Immature natural killer cell (primary cell): ENCODE measurements around the gene OR8B12. TPM values are rescaled to one million over a fixed set of nuclear protein-coding genes. Genes with fewer than 3 reads are reported as not detected.
"Not testable (repeated sequence)": the region's sequence is repeated elsewhere in the genome, so short reads cannot be mapped to it uniquely, and the experiment has no call there.

Experiments
- DNase-seq, 3 donors: peaks; one replicate each; pipeline ENCODE4 v3.0.0; 2022; ENCODE audit warnings: mixed read lengths in 1 of 3
- H3K27ac Mint-ChIP-seq, 6 donors: one replicate each; pipeline ENCODE4 v1.8.0; 2020; ENCODE audit warnings: mixed read lengths in 6 of 6, mild to moderate bottlenecking in 5 of 6, inconsistent platforms in 4 of 6, moderate library complexity in 3 of 6
- H3K27me3 Mint-ChIP-seq, 3 donors: one replicate each; pipeline ENCODE4 v1.8.0; 2020 to 2021; ENCODE audit warnings: low read depth in 3 of 3, mild to moderate bottlenecking in 3 of 3, mixed read lengths in 3 of 3, moderate library complexity in 3 of 3, inconsistent platforms in 1 of 3
- H3K36me3 Mint-ChIP-seq, 3 donors: one replicate each; pipeline ENCODE4 v1.8.0; 2020; ENCODE audit warnings: mixed read lengths in 3 of 3, inconsistent platforms in 2 of 3, mild to moderate bottlenecking in 2 of 3
- H3K4me1 Mint-ChIP-seq, 2 donors: one replicate each; pipeline ENCODE4 v1.8.0; 2020; ENCODE audit warnings: inconsistent platforms in 2 of 2, mild to moderate bottlenecking in 2 of 2, mixed read lengths in 2 of 2, moderate library complexity in 1 of 2
- H3K4me3 Mint-ChIP-seq, 5 donors: one replicate each; pipeline ENCODE4 v1.8.0; 2020; ENCODE audit warnings: mild to moderate bottlenecking in 5 of 5, mixed read lengths in 5 of 5, inconsistent platforms in 3 of 5, moderate library complexity in 3 of 5
- H3K9me3 Mint-ChIP-seq, 6 donors: one replicate each; pipeline ENCODE4 v1.8.0; 2020; ENCODE audit warnings: mild to moderate bottlenecking in 6 of 6, mixed read lengths in 6 of 6, inconsistent platforms in 4 of 6, moderate library complexity in 3 of 6
- polyA plus RNA-seq, 3 donors: library from polyadenylated mRNA; unstranded; fragments of 300-500 nt; fragmentation: Illumina TruSeq; gene quantifications; one replicate each; pipeline ENCODE4 v1.2.3, GENCODE V29; 2021

OR8B12 gene
- polyA plus RNA-seq, 3 donors from 2014 or later, result not detected

DNA sequence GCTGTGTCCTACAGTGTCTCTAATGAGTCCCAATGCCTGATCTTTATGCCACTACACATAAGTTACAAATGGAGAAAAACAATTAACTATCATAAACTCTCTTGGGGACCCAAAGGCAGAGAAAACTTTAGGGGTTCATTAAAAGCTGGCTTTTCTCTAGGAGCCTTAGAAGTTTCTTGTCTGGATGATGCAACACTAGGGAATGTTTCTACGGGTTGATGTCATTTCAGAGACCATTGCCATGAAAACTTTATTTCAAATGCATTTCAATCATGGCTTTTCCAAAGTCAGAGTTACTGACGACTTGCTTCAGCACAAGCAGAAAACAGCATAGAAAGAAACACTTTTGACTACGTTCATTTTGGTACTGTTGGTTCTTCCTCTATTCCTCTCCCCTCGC, 8.5 kb upstream of the OR8B12 start:
- Mint-ChIP-seq H3K4me3 (no peak overlapping the region), H3K27ac (no peak overlapping the region), H3K27me3 (peaks cover 3 to 11% (median 8%) of the 10 kb centered on the region in 3 donors), H3K9me3 (peaks cover 0 to 2% (median under 1%) of the 10 kb centered on the region in 6 donors), H3K36me3 (no peaks in the 10 kb centered on the region), H3K4me1 (no peaks in the 10 kb centered on the region)
- DNase-seq, result no peak

DNA sequence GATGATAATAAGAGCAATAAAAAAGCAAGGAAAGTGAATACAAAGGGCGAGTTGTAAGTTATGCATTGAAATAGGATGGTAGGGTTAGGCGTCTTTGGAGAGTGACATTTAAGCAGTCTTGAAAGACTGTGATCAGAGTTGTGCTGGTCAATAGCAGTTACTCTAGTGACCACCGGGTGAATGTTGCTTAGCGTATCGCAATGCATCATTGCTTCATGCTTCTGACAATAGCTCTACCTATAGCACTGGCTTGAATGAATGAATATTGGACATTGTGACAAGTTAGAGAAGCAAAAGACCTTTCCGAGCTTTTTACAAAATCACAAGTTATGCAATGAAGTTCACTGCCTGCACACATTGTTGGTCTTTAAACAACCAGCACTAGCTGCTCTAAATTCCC, 7.7 kb upstream of the OR8B12 start:
- no peak overlapping the region for H3K4me3 Mint-ChIP-seq
- H3K27ac Mint-ChIP-seq, result no peak overlapping the region
- no peaks in the 10 kb centered on the region for H3K4me1 Mint-ChIP-seq
- peaks cover 0 to 2% (median under 1%) of the 10 kb centered on the region in 6 donors for H3K9me3 Mint-ChIP-seq
- H3K27me3 Mint-ChIP-seq, result peaks cover 2 to 10% (median 9%) of the 10 kb centered on the region in 3 donors
- no peaks in the 10 kb centered on the region for H3K36me3 Mint-ChIP-seq
- no peak for DNase-seq

DNA sequence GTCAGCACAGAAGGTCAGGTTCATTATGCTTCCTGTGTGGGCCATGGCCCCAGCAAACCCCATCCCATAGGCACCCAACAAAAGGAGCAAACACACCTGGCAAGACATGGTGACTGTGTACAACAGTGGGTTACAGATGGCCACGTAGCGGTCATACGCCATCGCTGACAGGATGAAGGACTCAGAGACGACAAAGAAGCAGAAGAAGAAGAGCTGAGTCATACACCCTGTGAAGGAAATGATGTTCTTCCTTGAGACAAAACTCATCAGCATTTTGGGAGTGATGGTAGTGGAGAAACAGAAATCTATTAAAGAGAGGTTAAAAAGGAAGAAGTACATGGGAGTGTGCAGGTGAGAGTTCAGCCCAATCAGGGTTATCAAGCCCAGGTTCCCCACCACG, 309 bp downstream of the OR8B12 start:
- H3K4me1 Mint-ChIP-seq, result no peaks in the 10 kb centered on the region
- no peak overlapping the region for H3K4me3 Mint-ChIP-seq
- no peaks in the 10 kb centered on the region for H3K36me3 Mint-ChIP-seq
- DNase-seq, result no peak
- H3K27ac Mint-ChIP-seq, result no peak overlapping the region
- peaks cover 0 to 7% (median 0%) of the 10 kb centered on the region in 6 donors for H3K9me3 Mint-ChIP-seq
- H3K27me3 Mint-ChIP-seq, result peaks cover 0 to 11% (median 9%) of the 10 kb centered on the region in 3 donors

- Mint-ChIP-seq H3K27ac (no peak overlapping the region), H3K36me3 (no peaks in the 10 kb centered on the region), H3K4me3 (no peak overlapping the region), H3K9me3 (peaks cover 0 to 5% (median 0%) of the 10 kb centered on the region in 6 donors), H3K4me1 (no peaks in the 10 kb centered on the region), H3K27me3 (peaks cover 0 to 11% (median 4%) of the 10 kb centered on the region in 3 donors)
- DNase-seq, result no peak
These were observed 2.2 kb downstream of the OR8B12 start for GRCh38 chr11:124541204-124541603.

DNA sequence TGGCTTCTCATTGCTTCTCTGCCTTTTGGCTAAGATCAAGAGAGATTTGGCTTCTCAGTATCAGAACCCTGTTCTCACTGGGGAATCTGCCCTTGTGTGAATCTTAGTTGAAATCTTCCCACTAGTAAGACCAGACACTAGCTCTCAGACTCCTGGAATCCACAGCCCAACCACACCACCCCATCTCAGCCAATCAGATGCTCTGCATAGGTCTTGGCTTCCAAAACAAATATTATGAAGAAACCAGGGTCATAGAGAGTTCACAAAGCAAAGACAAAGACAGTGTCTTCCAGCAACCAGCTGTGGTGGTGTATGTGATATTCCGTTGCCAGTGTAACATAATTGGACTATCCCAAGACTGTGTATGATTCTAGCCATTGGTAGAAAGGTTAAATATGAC, 5.4 kb downstream of the OR8B12 start:
- Mint-ChIP-seq H3K27me3 (peaks cover 0 to 10% (median 4%) of the 10 kb centered on the region in 3 donors), H3K4me1 (no peaks in the 10 kb centered on the region), H3K27ac (no peak overlapping the region), H3K4me3 (no peak overlapping the region), H3K36me3 (no peaks in the 10 kb centered on the region), H3K9me3 (peaks cover 0 to 3% (median 0%) of the 10 kb centered on the region in 6 donors)
- DNase-seq, result no peak

GRCh38 chr11:124536520-124536919, 6.9 kb downstream of the OR8B12 start:
- no peak overlapping the region for H3K27ac Mint-ChIP-seq
- no peak for DNase-seq
- no peaks in the 10 kb centered on the region for H3K36me3 Mint-ChIP-seq
- peaks cover 0 to 3% (median 0%) of the 10 kb centered on the region in 6 donors for H3K9me3 Mint-ChIP-seq
- H3K4me1 Mint-ChIP-seq, result no peaks in the 10 kb centered on the region
- peaks cover 0 to 11% (median 6%) of the 10 kb centered on the region in 3 donors for H3K27me3 Mint-ChIP-seq
- H3K4me3 Mint-ChIP-seq, result no peak overlapping the region

DNA sequence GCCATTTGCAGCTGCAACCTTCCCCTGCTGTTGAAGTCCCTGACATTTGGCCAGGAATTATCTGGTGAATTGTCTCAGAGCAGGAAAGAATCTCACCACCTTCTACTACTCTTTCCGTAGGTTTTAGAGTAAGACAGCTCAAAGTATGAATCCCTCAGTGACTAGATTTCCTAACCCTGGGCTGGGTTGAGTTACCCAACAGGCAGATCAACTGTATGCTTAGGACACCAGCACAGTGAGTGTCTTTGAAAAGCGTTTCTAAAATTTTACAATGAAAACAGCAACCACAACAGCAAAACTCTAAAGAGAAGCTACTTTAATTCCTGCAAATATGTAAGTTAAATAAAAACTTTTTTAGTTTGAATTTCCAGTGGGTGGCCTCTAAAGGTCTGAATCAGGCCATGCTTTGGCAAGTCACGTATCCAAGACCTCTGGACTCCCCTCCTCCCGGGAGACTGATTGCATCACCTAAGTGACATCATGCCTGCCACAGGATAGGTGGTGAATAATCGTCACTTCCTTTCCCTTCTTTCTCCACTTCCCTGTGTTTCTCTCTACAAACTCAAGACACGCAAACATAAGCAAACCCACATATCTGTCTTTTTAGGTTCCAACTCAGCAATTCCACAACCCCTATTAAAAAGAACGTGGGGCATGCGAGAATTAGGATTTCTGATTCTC, 7.8 kb downstream of the OR8B12 start:
- no peaks in the 10 kb centered on the region for H3K4me1 Mint-ChIP-seq

GRCh38 chr11:124534051-124534450, 9.4 kb downstream of the OR8B12 start:
- no peaks in the 10 kb centered on the region for H3K4me1 Mint-ChIP-seq
- peaks cover 0 to 3% (median 2%) of the 10 kb centered on the region in 6 donors for H3K9me3 Mint-ChIP-seq
- no peaks in the 10 kb centered on the region for H3K36me3 Mint-ChIP-seq
- no peak for DNase-seq
- peaks cover 0 to 10% (median 3%) of the 10 kb centered on the region in 3 donors for H3K27me3 Mint-ChIP-seq
- no peak overlapping the region for H3K4me3 Mint-ChIP-seq
- H3K27ac Mint-ChIP-seq, result no peak overlapping the region

More for the DNA sequence above, 7.8 kb downstream of the OR8B12 start:
- peaks cover 0 to 3% (median 0%) of the 10 kb centered on the region in 6 donors for H3K9me3 Mint-ChIP-seq
- no peak for DNase-seq
- H3K27ac Mint-ChIP-seq, result no peak overlapping the region
- peaks cover 0 to 14% (median 4%) of the 10 kb centered on the region in 3 donors for H3K27me3 Mint-ChIP-seq
- no peak overlapping the region for H3K4me3 Mint-ChIP-seq
- no peaks in the 10 kb centered on the region for H3K36me3 Mint-ChIP-seq

DNA sequence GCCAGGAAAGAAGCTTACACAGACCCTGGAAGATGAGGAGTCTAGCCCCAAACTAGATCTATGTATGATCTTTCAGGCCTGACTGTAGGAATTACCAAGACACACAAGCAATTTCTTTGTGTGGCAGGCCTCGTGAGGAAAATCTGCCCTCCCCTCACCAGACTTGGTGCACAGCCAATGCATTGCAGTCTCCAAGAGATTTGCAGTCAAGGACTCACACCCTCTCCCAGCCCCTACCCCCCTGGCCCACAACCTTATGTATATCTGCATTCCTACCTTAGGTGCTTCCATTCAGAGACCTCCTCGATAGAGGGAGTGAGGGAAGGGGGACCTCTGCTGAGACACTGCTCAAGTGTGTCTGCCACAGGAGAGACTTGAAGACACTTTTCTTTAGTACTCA, 9.8 kb downstream of the OR8B12 start:
- H3K4me3 Mint-ChIP-seq, result no peak overlapping the region
- no peak for DNase-seq
- H3K9me3 Mint-ChIP-seq, result peaks cover 0 to 7% (median 2%) of the 10 kb centered on the region in 6 donors
- H3K27me3 Mint-ChIP-seq, result peaks cover 1 to 8% (median 3%) of the 10 kb centered on the region in 3 donors
- no peaks in the 10 kb centered on the region for H3K4me1 Mint-ChIP-seq
- no peaks in the 10 kb centered on the region for H3K36me3 Mint-ChIP-seq
- no peak overlapping the region for H3K27ac Mint-ChIP-seq

DNA sequence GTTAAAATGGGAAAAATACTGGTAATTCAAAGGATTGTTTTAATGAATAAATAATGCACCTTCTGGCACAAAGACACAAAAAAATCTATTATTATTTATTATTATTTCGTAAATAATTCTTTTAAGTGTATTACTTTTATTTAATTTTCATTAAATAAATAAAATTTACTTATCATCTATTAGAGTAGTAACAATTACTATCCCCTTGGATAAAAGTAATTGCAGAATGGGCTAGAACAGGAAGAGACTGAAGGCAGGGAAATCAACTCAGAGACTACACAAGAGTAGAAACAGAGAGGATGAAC, 23.0 kb downstream of the OR8B12 start:
- Mint-ChIP-seq H3K27me3 (peaks cover 0 to 10% (median 3%) of the 10 kb centered on the region in 3 donors), H3K9me3 (peaks cover 0 to 1% (median 0%) of the 10 kb centered on the region in 6 donors), H3K36me3 (no peaks in the 10 kb centered on the region), H3K4me1 (no peaks in the 10 kb centered on the region), H3K27ac (no peak overlapping the region), H3K4me3 (no peak overlapping the region)
- DNase-seq, result no peak

- no peak for DNase-seq
- Mint-ChIP-seq H3K27ac (no peak overlapping the region), H3K4me1 (no peaks in the 10 kb centered on the region), H3K27me3 (peaks cover 0 to 10% (median 3%) of the 10 kb centered on the region in 3 donors), H3K36me3 (no peaks in the 10 kb centered on the region), H3K4me3 (no peak overlapping the region), H3K9me3 (peaks cover 0 to 1% (median 0%) of the 10 kb centered on the region in 6 donors)
These were observed 23.5 kb downstream of the OR8B12 start for GRCh38 chr11:124519850-124520549.

DNA sequence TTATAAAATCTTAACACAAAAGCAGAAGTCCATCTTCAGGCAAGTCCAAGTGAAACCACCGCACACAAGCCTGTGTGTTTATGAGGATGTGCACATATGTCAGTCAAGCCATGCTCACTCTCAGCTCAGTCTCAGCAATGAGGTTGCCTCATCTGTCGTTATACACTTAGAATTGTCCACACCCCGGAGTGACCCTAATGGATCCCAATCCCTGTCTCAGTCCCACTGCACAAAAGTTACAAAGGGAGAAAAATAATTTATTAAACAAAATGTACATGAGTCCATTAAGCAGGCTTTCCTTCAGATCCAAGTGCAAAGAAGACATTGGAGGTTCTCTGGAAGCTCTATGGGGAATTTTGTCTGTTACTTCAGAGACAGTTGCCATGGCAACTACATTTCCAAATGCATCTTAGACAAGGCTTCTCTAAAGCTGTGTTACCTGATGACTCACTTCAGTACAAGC, 24.4 kb downstream of the OR8B12 start:
- Mint-ChIP-seq H3K27ac (no peak overlapping the region), H3K4me3 (no peak overlapping the region), H3K27me3 (peaks cover 0 to 9% (median 3%) of the 10 kb centered on the region in 3 donors), H3K4me1 (no peaks in the 10 kb centered on the region), H3K36me3 (no peaks in the 10 kb centered on the region), H3K9me3 (no peaks in the 10 kb centered on the region)
- no peak for DNase-seq

DNA sequence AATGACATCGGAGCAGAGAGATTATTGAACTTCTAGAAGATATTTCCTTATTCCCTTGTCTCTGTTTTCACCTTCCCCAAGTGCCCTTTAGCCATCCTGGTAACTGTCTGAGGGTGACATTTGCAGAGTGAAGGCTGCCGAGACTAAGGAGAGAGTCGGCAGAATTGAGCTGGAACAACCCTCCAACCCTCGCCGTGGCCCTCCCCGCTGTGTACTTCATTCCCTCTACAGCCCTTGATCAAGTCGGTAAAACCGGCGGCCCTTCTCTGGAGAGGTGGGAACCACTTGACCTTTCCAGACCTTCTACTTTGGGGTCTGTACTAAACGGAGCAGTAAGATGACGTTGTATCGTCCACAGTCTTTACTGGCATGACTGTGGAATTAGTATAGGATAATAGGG, 26.1 kb downstream of the OR8B12 start:
- H3K4me1 Mint-ChIP-seq, result no peaks in the 10 kb centered on the region
- no peak for DNase-seq
- H3K27ac Mint-ChIP-seq, result no peak overlapping the region
- H3K36me3 Mint-ChIP-seq, result no peaks in the 10 kb centered on the region
- H3K4me3 Mint-ChIP-seq, result no peak overlapping the region
- H3K9me3 Mint-ChIP-seq, result no peaks in the 10 kb centered on the region
- peaks cover 0 to 6% (median 3%) of the 10 kb centered on the region in 3 donors for H3K27me3 Mint-ChIP-seq

DNA sequence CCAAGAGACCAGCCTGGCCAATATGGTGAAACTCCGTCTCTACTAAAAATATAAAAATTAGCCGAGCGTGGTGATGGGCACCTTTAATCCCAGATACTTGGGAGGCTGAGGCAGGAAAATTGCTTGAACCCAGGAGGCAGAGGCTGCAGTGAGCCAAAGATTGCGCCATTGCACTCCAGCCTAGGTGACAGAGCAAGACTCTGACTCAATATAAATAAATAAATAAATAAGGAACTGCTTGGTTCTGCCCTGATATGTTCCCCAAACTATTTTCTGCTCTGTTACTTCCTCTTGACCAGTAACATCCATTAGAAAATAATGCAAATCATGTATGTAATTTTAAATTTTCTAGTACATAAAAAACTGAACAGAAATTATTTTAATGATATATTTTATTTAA, 28.8 kb downstream of the OR8B12 start:
- H3K36me3 Mint-ChIP-seq, H3K4me3 Mint-ChIP-seq, H3K27ac Mint-ChIP-seq, DNase-seq, H3K4me1 Mint-ChIP-seq, H3K27me3 Mint-ChIP-seq, H3K9me3 Mint-ChIP-seq: not testable (repeated sequence)
